Measurements from ENCODE around the gene CD84. TPM values are rescaled to one million over a fixed set of nuclear protein-coding genes. Genes with fewer than 3 reads are reported as not detected.

Gene CD84
- total RNA-seq, 2 experiments from 2014 or later: 18.1 to 20.1 TPM

- Mint-ChIP-seq H3K4me3 (peak overlapping the region; percentile 60), H3K9me3 (no peaks in the 10 kb centered on the region), H3K36me3 (ENCODE audit: low read depth) (peaks cover 85% of the 10 kb centered on the region), H3K27ac (peak overlapping the region; percentile 98), H3K27me3 (no peaks in the 10 kb centered on the region), H3K4me1 (ENCODE audit: low read depth) (peaks cover 96% of the 10 kb centered on the region)
- intact Hi-C loops (cut with micrococcal nuclease): loop anchor here (2.0 to 5.0 kb wide), 3 partner anchors 15 to 86 kb away; partner anchors contain the start of gene CD48
- POLR2A ChIA-PET: interaction anchor here (0.6 to 6.4 kb wide), 6 partner anchors 14 to 101 kb away, joined by 3 to 38 read pairs (median 12); partner anchors contain the start of gene SLAMF1
- ATAC-seq (peak; percentile 38), DNase-seq (peak; percentile 86)
- CTCF ChIA-PET: interaction anchor here (0.6 to 4.3 kb wide), 4 partner anchors 12 to 153 kb away, joined by 3 to 21 read pairs (median 3); no protein-coding TSS in a partner anchor
- TF ChIP-seq CTCF (IDR thresholded peaks at IDR 0.05): no peak
Measured at GRCh38 chr1:160625725-160626498, 46.6 kb upstream of the CD84 start.

- no peaks in the 10 kb centered on the region for H3K27me3 Mint-ChIP-seq
- intact Hi-C loops (cut with micrococcal nuclease): loop anchor here (5.0 kb wide), 2 partner anchors 57 to 87 kb away; partner anchors contain the start of gene CD48
- peak overlapping the region; percentile 98 for H3K27ac Mint-ChIP-seq
- H3K4me3 Mint-ChIP-seq: peak overlapping the region; percentile 15
- CTCF ChIA-PET: interaction anchor here (1.4 kb wide), 1 partner anchor 153 kb away, joined by 3 read pairs; no protein-coding TSS in a partner anchor
- DNase-seq (no peak), ATAC-seq (no peak)
- peaks cover 92% of the 10 kb centered on the region for H3K4me1 Mint-ChIP-seq (ENCODE audit: low read depth)
- POLR2A ChIA-PET: interaction anchor here (0.6 to 6.4 kb wide), 4 partner anchors 15 to 156 kb away, joined by 3 to 38 read pairs (median 14); partner anchors contain the start of gene SLAMF1
- H3K9me3 Mint-ChIP-seq: no peaks in the 10 kb centered on the region
- TF ChIP-seq CTCF (IDR thresholded peaks at IDR 0.05): no peak
- peaks cover 80% of the 10 kb centered on the region for H3K36me3 Mint-ChIP-seq (ENCODE audit: low read depth)
Measured at GRCh38 chr1:160625321-160625720, 46.0 kb upstream of the CD84 start.

- H3K27ac Mint-ChIP-seq: peak overlapping the region; percentile 98
- H3K36me3 Mint-ChIP-seq (ENCODE audit: low read depth): peaks cover 83% of the 10 kb centered on the region
- DNase-seq (no peak), ATAC-seq (no peak)
- H3K9me3 Mint-ChIP-seq: peaks cover 1% of the 10 kb centered on the region
- ChIA-PET CTCF (interaction anchor here (0.7 to 1.1 kb wide), 2 partner anchors 81 to 235 kb away, joined by 3 read pairs; no protein-coding TSS in a partner anchor), POLR2A (interaction anchor here (0.7 to 6.4 kb wide), 7 partner anchors 12 to 84 kb away, joined by 3 to 38 read pairs (median 3); no protein-coding TSS in a partner anchor)
- intact Hi-C loops (cut with micrococcal nuclease): no loop called here
- no peak for TF ChIP-seq CTCF (IDR thresholded peaks at IDR 0.05)
- H3K27me3 Mint-ChIP-seq: no peaks in the 10 kb centered on the region
- H3K4me3 Mint-ChIP-seq: peak overlapping the region; percentile 25
- peaks cover 90% of the 10 kb centered on the region for H3K4me1 Mint-ChIP-seq (ENCODE audit: low read depth)
Measured at GRCh38 chr1:160624464-160624863, 45.2 kb upstream of the CD84 start.

- H3K4me1 Mint-ChIP-seq (ENCODE audit: low read depth): peaks cover 92% of the 10 kb centered on the region
- no peak for TF ChIP-seq CTCF (IDR thresholded peaks at IDR 0.05)
- peak overlapping the region; percentile 25 for H3K4me3 Mint-ChIP-seq
- H3K36me3 Mint-ChIP-seq (ENCODE audit: low read depth): peaks cover 87% of the 10 kb centered on the region
- peak; percentile 44 for DNase-seq
- peaks cover 6% of the 10 kb centered on the region for H3K9me3 Mint-ChIP-seq
- intact Hi-C loops (cut with micrococcal nuclease): no loop called here
- ChIA-PET POLR2A (interaction anchor here (0.7 to 6.4 kb wide), 9 partner anchors 11 to 85 kb away, joined by 3 to 38 read pairs (median 5); no protein-coding TSS in a partner anchor), CTCF (interaction anchor here (0.7 to 2.6 kb wide), 5 partner anchors 14 to 234 kb away, joined by 3 to 10 read pairs (median 4); partner anchors contain the start of gene SLAMF1)
- peak; percentile 18 for ATAC-seq
- no peaks in the 10 kb centered on the region for H3K27me3 Mint-ChIP-seq
- H3K27ac Mint-ChIP-seq: peak overlapping the region; percentile 98
Measured at GRCh38 chr1:160623862-160624261, 44.6 kb upstream of the CD84 start.

Data from activated CD8-positive, alpha-beta T cell treated with anti-CD3 and anti-CD28 coated beads for 36 hours (primary cell).